GM19395 (cell line): ENCODE measurements around the gene FURIN.
"Not testable (repeated sequence)": the region's sequence is repeated elsewhere in the genome, so short reads cannot be mapped to it uniquely, and the experiment has no call there.

Experiments
- ATAC-seq: cut with Tn5 transposase; IDR thresholded peaks from one replicate; pipeline ENCODE4 v1.9.1; 2021; ENCODE audit warnings: mild to moderate bottlenecking, moderate library complexity; ENCODE audit not compliant: unreplicated experiment

FURIN gene

DNA sequence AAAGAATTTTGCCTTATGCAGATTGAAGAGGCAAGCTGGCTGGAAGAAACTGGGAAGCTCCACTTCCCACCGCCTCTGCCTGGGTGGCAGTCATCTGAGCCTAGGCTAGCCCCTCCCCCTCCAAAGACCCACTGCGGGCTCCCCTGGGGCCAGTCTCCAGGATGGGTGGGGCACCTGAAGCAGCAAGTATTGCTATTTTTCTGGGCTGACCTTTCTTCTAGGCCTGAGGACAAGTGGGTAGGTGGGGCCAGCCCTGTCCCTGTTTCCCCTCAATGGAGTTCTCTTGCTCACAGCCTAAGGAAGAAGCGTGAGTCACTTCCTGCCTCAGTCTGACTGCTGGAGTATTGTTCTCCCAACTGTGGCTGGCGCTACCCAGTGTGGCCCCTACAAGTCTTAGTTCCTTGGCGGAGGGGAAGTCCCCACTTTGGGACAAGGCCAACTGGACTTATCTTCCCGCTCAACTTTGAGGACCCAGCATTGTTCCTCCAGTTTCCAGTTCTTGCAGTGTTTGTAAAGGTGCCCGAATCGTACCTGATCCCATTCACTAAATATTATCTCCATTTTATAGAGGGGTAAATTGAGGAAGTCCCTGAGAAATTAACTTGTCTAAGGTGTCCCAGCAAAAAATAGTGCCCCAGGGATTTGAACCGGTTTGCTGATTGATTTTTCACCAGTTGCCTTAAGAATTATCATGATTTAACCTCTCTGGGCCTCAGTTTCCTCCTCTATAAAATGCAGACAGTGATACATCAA is 1.4 kb downstream of the FURIN start:
- no peak for ATAC-seq

DNA sequence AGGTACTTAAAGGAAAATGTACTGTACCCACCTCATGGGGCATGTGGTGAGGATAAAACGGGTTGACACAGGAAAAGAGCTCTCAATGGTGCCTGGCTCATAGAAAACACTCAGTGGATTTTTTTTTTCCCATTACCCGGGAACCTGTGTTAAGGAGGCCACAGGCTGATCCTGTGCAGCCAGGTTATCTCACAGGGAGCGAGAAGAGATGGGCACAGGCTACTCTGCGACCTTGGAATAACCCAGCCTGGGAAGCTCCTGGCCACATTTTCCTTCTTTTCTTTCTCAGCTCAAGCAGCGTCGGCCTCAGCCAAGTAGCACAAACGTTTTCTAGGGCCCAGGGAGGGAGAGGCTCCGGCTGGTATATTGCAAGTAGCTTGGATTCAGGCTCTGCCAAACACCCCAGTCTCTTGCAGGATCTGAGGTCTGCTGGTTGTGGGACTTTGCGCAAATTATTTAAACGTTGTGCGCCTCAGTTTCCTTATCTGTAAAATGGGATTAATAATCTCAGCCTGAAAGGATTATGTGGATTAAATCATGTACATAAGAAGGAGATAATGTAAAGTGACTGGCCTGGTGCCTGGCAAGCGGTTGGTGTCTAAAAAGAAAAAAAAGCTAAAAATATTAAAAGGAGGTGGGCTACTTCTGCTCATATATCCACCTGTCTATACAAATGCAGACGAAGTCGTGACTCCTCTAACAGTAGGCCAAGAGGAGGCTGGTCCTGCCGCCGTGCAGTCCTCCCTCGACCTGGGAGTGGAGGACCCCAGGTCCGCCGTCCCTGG is 2.2 kb downstream of the FURIN start:
- ATAC-seq = no peak

DNA sequence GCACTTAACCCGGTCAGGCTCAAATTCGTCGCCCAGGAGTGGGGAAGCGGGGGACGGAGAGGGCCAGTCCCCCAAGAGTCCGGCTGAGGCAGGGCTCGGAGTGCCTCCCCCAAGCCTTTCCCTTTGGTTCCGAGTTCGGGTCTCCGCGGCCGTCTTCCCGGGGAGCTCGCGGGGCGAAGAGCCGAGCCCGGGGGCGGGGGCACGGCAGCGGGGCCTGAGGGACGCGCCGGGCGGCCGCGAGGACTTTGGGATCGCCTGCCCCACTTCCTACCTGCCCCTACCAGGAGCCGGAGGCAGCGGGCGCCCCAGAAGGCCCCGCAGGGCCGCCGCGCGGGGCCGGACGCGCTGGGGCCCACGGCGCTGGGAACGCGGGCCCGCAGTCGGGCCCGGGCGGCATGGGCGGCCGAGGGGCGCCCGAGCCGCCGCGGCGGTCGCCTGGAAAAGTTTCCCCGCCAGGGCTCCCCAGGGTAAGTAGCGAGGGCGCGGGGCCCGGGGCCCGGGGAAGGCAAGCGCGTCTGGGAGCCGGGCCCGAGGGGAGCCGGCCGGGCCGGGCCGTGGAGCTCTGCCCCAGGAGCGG is 2.8 kb downstream of the FURIN start:
- ATAC-seq = no peak

DNA sequence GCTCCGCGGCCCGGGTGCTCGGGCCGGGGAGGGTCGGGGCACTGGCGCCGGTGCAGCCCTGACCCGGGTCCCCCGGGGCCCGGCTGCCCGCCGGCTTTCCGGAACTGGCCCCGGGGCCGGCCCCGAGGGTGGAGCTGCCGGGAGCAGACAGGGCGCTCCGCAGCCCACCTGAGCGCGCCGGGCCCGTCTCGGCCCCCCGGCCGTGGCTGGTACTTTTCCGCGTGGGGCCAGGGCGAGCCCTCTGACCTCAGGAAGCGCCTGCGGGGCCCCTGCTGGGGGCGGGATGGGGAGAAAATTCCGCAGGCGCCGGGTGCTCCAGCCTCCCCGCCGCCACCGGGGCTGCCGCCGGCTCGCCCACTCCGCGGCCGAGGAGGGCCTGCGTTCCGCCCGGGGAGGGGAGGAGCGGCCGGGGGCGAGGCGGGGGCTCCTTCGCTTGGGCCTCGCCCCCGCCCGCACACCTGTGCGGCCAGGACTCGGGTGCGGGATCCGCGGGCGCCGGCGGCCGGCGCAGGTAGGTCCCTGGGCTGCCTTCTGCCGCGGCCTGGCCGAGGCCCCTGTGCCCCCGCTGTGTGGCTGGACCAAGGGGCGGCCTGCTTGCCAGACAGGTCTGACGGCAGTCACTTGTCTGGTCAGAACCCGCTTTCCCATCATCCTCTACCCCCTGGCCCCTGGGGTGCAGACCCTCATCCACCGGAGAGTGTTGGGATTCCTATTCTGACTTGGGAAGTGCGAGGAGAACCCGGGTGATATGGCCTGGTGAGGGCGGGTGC is 3.5 kb downstream of the FURIN start:
- no peak for ATAC-seq

DNA sequence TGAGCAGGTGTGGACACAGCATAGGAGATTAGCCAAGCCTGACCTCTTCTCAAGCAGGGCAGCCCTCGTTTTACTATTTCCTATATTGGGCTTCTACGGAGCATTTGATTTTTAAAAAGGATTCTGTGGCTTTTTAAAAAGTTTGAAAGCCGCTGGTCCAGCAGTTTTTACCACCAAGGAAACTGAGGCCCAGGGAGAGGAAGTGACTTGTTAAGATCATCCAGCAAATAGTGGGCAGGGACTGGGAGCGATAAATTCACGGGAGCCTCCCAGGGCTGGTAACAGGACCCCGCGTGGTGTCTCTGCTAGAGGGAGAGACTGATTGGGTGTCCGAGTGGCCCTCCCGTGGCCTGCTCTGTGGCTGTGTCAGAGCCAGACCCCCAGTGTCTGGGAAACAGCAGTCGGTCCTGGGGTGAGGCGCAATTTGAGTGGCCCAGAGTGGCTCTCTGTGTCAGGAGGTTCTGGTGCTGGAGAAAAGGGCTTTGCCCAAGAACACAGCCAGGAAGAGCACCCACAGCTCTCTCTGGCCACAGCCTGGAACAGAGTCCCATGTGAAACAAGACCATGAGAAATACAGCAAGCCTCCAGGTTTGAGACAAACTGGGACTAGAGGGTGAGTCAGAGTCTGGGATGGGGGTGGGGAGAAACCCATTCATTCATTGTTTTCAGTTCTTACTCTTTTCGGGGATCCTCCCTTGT is 4.2 kb downstream of the FURIN start:
- no peak for ATAC-seq

DNA sequence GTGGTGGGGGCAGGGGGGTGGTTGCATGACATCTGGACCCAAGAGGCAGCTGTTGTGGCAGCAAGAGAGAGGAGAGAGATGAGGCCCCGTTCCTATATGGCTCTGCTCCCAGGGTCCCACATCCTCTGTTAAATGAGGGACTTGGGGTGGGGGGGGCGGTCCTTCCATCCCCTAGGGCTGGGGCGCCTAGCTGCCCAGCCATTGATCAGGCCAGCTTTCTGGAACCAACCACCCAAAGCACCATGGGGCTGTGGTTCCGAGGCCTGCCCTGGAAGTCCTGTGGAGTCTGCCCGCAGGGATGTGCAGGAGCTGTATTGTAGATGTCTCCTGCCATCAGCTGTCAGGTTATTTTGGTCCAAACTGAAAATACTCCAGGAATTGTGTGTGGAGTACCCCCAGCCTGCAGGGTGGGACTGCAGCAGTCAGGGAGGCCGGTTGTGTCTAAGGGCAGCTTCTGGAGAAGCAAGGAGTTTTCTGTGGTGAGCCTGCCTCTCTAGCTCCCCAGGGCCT is 5.2 kb downstream of the FURIN start:
- no peak for ATAC-seq

DNA sequence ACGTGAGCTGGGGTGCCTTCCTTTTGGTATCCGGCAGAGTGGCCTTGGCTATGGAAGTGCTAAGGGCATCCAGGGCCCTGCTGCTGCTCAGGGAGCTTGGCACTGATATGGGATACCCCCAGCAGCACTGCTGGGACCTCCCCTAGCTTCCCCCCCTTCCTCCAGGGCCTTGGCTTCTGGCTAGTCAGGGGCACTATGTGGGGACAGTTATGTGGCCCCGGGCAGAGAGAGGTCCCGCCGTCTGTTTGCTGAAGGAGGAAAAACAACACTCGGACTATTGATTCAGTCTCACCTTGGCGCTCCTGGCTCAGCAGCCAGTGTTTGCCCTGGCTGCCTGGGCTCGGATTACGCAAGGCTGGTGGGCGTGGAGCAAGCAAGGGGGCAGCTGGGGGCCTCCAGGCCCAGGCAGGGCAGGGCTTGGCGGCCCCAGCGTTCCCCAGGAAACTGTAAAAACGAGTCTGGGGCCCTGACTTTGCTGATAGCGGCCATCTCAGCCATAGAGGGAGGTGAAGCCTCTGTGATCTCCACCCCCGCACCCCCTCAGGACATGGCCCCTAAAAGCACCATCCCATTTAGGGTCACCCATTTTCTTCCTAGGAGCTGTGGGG is 5.7 kb downstream of the FURIN start:
- ATAC-seq = no peak

DNA sequence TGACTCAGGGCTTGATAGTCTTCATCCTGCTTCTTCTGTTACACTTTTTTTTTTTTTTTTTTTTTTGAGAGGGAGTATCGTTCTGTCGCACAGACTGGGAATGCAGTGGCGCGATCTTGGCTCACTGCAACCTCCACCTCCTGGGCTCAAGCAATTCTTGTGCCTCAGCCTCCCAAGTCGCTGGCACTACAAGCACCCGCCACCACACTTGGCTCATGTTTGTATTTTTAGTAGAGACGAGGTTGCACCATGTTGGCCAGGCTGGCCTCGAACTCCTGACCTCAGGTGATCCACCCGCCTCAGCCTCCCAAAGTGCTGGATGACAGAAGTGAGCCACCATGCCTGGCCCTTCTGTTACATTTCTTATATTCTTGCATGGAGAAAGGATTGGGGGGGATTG is 6.6 kb downstream of the FURIN start:
- not testable (repeated sequence) for ATAC-seq

DNA sequence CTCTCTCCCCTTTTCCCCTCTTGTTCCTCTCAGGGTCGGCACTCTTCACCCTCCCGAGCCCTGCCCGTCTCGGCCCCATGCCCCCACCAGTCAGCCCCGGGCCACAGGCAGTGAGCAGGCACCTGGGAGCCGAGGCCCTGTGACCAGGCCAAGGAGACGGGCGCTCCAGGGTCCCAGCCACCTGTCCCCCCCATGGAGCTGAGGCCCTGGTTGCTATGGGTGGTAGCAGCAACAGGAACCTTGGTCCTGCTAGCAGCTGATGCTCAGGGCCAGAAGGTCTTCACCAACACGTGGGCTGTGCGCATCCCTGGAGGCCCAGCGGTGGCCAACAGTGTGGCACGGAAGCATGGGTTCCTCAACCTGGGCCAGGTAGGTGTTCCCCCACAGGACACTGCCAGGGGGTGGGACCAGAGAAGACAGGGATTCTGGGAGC is 7.2 kb downstream of the FURIN start:
- ATAC-seq = no peak

DNA sequence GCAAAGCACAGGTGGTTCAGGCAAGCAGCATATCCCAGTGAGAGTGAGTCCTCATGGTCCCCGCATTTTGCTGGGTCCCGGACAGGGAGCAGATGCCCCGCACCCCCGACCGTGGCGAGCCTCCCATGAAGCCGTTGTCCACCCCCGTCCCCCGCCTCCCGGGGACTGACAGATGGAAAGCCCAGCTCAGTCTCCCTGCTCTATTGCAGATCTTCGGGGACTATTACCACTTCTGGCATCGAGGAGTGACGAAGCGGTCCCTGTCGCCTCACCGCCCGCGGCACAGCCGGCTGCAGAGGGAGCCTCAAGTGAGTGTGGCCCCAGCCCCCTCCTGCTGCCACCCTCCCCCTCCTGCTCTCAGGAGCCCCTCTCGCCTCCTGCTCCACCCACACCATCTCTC is 7.7 kb downstream of the FURIN start:
- no peak for ATAC-seq

DNA sequence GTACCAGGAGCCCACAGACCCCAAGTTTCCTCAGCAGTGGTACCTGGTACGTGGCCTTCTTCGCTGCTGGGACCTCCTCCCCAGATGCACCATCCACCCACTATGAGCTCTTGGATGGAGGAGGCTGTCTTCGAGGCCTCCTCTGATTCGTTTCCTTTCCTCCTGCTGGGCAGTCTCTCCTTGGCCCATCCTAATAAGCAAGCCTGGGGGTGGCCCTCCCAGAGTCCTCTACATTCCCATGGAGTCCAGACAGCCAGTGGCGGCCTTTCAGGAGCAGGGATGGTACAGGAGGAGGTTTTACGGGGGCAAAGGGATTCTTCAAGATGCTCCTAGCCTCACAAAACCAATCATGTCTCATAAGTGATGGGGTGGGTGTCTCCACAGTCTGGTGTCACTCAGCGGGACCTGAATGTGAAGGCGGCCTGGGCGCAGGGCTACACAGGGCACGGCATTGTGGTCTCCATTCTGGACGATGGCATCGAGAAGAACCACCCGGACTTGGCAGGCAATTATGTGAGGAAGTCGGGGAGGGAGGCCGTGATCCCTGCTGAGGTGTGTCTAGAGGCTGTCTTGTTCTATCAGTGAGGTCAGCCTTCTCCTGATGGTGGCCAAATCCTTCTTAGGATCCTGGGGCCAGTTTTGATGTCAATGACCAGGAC is 8.3 kb downstream of the FURIN start:
- no peak for ATAC-seq

DNA sequence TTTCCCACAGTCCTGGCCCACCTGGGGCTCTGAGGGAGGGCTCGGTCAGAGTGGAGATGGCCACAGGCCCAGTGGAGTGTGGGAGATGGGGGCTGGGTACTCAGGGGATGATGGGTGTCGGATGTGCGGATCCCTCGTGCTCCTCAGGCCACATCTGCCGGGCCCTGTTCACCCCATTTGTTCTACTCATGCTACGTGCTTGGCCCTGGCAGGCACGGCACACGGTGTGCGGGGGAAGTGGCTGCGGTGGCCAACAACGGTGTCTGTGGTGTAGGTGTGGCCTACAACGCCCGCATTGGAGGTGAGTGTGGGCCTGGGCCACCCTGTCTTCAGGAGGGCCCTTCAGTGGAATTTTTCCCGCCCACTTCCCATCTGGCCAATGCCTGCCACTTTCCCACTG is 8.9 kb downstream of the FURIN start:
- no peak for ATAC-seq

DNA sequence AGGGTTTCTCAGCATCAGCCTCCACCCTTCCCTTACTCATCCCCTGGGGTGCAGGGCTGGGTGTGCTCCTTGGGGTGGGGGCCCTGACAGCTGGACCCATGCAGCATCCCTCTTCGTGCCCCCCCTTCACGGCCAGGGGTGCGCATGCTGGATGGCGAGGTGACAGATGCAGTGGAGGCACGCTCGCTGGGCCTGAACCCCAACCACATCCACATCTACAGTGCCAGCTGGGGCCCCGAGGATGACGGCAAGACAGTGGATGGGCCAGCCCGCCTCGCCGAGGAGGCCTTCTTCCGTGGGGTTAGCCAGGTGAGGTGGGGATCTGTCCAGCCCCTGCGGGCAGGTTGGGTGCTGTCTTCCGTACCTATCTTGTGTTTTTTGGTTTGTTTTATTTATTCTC is 9.6 kb downstream of the FURIN start:
- no peak for ATAC-seq

DNA sequence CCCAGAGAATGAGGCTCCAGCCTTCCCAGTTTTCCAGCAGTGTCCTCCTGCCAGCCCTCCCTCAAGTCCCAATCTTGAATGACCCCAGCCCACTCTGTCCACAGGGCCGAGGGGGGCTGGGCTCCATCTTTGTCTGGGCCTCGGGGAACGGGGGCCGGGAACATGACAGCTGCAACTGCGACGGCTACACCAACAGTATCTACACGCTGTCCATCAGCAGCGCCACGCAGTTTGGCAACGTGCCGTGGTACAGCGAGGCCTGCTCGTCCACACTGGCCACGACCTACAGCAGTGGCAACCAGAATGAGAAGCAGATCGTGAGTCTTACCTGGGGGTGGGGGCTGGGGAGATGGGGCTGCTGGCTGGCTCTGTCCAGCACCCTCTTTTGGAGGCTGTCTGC is 10.3 kb downstream of the FURIN start:
- no peak for ATAC-seq

DNA sequence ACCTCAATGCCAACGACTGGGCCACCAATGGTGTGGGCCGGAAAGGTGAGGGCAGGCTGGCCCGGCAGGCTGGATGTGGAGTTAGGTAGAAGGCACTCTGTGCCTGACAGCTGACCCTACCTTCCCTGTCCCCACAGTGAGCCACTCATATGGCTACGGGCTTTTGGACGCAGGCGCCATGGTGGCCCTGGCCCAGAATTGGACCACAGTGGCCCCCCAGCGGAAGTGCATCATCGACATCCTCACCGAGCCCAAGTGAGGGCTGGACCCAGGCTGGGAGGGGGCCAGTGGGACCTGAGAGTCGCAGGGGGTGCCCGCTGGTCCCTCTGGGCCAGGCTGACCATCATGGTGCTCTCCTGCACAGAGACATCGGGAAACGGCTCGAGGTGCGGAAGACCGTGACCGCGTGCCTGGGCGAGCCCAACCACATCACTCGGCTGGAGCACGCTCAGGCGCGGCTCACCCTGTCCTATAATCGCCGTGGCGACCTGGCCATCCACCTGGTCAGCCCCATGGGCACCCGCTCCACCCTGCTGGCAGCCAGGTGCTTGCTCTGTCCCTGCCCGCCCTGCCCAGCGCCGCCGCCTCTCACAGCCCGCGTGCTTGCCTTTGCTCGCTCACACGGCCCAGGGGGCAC is 11.5 kb downstream of the FURIN start:
- ATAC-seq = no peak

DNA sequence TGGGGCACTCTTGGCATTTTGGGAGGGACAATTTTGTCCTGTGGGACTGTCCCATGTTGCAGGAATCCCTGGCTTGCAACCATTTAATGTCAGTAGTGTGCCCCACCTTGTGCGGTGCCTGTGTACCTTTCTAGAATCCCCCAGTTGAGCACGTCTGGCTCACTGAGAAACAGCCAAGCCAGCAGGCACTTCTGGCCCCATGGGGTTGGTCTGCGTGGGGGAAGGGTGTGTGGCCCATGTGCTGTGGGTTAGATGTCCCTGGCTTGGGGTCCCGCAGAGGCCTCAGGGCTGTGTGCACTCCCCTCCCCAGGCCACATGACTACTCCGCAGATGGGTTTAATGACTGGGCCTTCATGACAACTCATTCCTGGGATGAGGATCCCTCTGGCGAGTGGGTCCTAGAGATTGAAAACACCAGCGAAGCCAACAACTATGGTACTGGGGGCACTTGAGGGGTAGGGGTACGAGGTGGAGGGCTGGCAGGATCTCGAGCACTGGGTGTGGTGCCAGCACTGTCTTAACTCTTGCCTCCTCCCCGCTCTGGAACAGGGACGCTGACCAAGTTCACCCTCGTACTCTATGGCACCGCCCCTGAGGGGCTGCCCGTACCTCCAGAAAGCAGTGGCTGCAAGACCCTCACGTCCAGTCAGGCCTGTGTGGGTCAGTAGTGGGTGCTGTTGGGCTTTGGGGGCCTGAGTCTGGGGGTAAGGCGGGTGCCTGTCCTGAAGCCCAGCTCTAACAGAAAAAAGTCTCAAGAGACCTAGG is 12.2 kb downstream of the FURIN start:
- ATAC-seq = no peak

DNA sequence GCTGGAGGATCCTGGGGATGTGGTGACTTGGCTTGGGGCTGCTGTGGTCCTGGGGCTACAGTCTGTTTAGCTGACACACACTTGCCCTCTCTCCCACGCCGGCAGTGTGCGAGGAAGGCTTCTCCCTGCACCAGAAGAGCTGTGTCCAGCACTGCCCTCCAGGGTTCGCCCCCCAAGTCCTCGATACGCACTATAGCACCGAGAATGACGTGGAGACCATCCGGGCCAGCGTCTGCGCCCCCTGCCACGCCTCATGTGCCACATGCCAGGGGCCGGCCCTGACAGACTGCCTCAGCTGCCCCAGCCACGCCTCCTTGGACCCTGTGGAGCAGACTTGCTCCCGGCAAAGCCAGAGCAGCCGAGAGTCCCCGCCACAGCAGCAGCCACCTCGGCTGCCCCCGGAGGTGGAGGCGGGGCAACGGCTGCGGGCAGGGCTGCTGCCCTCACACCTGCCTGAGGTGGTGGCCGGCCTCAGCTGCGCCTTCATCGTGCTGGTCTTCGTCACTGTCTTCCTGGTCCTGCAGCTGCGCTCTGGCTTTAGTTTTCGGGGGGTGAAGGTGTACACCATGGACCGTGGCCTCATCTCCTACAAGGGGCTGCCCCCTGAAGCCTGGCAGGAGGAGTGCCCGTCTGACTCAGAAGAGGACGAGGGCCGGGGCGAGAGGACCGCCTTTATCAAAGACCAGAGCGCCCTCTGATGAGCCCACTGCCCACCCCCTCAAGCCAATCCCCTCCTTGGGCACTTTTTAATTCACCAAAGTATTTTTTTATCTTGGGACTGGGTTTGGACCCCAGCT is 13.0 kb downstream of the FURIN start:
- ATAC-seq = no peak
